22Rv1 (cell line): ENCODE results near the gene CDKAL1.

ENCODE experiments used
- ZFX ChIP-seq: fragments of 450-650 bp; IDR thresholded peaks from 2 replicates; pipeline ENCODE4 v1.6.1; 2017; ENCODE audit warnings: antibody characterized with exemption, borderline replicate concordance
- TF ChIP-seq, protein P1 (sequence below): fragments of 450-650 bp; IDR thresholded peaks from 2 replicates; pipeline ENCODE4 v1.5.1; 2017; ENCODE audit warnings: mild to moderate bottlenecking

DNA sequence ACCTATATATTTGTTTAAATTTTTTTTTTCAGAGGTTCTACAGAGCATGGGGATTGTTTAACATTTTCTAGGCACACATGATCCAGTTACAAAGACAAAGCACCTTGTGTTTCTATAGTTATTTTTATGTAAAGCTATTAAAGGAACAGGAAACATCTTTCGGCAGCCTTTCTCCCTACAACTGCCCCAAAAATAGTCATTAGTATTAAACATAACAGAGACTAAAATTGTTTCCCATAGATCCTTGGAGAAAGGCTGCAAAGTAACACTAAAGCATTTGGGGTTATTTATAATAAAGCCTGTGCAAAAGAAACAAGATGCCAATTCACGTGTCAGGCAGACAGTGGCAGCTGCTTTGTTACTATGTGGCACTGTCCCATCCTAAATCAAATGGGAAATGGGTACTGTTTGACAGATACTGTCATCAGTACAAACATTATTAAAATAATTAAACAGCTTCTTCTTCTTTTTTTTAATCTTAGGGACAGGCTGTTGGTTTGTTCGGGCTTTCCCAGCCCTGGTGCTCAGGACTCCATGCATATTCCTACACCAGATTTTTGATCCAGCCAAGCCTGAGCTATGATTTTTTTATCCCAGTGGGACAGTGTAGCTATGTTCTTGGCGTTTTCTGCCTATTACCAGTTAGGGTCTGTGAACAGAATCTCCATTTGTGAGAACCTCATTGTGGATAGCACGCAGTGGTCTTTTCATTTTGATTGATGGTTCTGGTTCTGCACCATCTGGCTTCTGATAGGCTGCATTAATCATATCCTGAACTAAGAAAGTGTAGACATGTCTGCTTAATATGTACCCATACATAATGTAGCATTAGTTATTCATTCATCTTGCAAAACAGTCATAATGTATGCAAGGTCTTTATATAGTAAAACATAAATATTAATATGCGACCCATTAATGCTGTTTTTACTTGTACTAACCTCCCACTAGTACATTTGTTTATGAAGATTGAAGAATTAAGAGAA is 598.9 kb downstream of the CDKAL1 start:
- TF ChIP-seq, protein P1, sequence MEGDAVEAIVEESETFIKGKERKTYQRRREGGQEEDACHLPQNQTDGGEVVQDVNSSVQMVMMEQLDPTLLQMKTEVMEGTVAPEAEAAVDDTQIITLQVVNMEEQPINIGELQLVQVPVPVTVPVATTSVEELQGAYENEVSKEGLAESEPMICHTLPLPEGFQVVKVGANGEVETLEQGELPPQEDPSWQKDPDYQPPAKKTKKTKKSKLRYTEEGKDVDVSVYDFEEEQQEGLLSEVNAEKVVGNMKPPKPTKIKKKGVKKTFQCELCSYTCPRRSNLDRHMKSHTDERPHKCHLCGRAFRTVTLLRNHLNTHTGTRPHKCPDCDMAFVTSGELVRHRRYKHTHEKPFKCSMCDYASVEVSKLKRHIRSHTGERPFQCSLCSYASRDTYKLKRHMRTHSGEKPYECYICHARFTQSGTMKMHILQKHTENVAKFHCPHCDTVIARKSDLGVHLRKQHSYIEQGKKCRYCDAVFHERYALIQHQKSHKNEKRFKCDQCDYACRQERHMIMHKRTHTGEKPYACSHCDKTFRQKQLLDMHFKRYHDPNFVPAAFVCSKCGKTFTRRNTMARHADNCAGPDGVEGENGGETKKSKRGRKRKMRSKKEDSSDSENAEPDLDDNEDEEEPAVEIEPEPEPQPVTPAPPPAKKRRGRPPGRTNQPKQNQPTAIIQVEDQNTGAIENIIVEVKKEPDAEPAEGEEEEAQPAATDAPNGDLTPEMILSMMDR, result no peak
- no peak for TF ChIP-seq ZFX
